ENCODE results near the gene NTM. TPM values are rescaled to one million over a fixed set of nuclear protein-coding genes. Genes with fewer than 3 reads are reported as not detected.

Gene NTM
- total RNA-seq, 4 donors from 2014 or later: 1.4 to 5.7 TPM; not detected in 2

DNA sequence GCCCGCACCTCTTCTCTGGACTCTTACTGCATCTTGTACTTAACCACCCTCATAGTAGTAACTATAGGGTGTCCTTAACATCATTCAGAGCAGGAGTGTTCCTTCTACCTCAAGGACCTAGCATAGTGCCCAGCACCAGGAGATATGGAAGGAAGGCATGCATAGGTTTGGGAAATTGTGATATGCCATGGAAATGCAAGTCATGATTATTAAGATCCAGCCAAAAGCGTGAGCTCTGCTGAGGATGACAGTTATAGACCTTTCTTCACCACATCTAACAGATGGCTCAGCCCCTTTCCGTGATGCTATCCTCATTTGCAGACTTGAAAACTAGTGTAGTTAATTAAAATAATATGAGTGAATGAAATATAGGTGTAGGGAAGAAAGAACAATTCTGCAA lies 746.1 kb downstream of the NTM start:
- TF ChIP-seq CTCF (IDR thresholded peaks at IDR 0.05) (no peak), POLR2A (IDR thresholded peaks at IDR 0.05) (no peak)

DNA sequence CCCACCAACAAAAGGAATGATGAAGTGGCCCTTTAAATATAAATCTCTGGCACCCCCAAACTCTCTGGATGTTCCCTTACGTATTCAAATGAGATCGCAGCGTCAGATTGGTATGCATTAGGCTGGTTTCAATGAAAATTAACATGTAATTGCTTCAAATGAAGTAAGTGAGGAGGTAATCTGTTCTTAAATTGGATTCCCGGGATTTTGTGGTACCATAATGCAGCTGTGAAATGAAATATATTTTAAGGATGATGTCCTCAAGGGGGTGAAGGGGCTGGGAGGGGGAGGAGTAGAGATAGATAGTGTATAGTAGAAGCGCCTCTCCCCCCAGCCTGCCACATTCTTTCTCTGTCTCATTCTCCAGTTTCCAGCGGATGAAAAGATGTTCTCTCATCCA lies 748.2 kb downstream of the NTM start:
- DNase-seq: no peak
- no peaks in the 10 kb centered on the region for H3K4me1 ChIP-seq
- no peak overlapping the region for H3K4me3 ChIP-seq
- no peaks in the 10 kb centered on the region for H3K36me3 ChIP-seq
- H3K27ac ChIP-seq: no peak overlapping the region
- TF ChIP-seq CTCF (IDR thresholded peaks at IDR 0.05) (no peak), POLR2A (IDR thresholded peaks at IDR 0.05) (no peak)
- no peaks in the 10 kb centered on the region for H3K27me3 ChIP-seq
- H3K9me3 ChIP-seq: no peaks in the 10 kb centered on the region
- intact Hi-C loops (cut with DNase I; ENCODE audit: low total_unique reads): no loop called here

More for the DNA sequence above, 746.1 kb downstream of the NTM start:
- no peaks in the 10 kb centered on the region for H3K4me1 ChIP-seq
- DNase-seq: no peak
- H3K27ac ChIP-seq: no peak overlapping the region
- no peaks in the 10 kb centered on the region for H3K9me3 ChIP-seq
- no peaks in the 10 kb centered on the region for H3K36me3 ChIP-seq
- intact Hi-C loops (cut with DNase I; ENCODE audit: low total_unique reads): no loop called here
- no peaks in the 10 kb centered on the region for H3K27me3 ChIP-seq
- no peak overlapping the region for H3K4me3 ChIP-seq

- intact Hi-C loops (cut with DNase I; ENCODE audit: low total_unique reads): no loop called here
Measured at GRCh38 chr11:132119573-132119972, 749.2 kb downstream of the NTM start.

GRCh38 chr11:132122735-132123134 lies 752.3 kb downstream of the NTM start:
- H3K36me3 ChIP-seq: no peaks in the 10 kb centered on the region
- no peaks in the 10 kb centered on the region for H3K27me3 ChIP-seq
- no peak overlapping the region for H3K4me3 ChIP-seq
- no peak for DNase-seq
- H3K4me1 ChIP-seq: no peaks in the 10 kb centered on the region
- TF ChIP-seq CTCF (IDR thresholded peaks at IDR 0.05): no peak
- no peak overlapping the region for H3K27ac ChIP-seq
- intact Hi-C loops (cut with DNase I; ENCODE audit: low total_unique reads): no loop called here
- H3K9me3 ChIP-seq: no peaks in the 10 kb centered on the region

More at GRCh38 chr11:132119573-132119972, 749.2 kb downstream of the NTM start:
- H3K9me3 ChIP-seq: no peaks in the 10 kb centered on the region
- H3K4me1 ChIP-seq: no peaks in the 10 kb centered on the region
- no peak for DNase-seq
- no peak for TF ChIP-seq CTCF (IDR thresholded peaks at IDR 0.05)
- no peak for TF ChIP-seq POLR2A (IDR thresholded peaks at IDR 0.05)
- H3K36me3 ChIP-seq: no peaks in the 10 kb centered on the region
- no peak overlapping the region for H3K27ac ChIP-seq
- H3K4me3 ChIP-seq: no peak overlapping the region
- H3K27me3 ChIP-seq: no peaks in the 10 kb centered on the region

DNA sequence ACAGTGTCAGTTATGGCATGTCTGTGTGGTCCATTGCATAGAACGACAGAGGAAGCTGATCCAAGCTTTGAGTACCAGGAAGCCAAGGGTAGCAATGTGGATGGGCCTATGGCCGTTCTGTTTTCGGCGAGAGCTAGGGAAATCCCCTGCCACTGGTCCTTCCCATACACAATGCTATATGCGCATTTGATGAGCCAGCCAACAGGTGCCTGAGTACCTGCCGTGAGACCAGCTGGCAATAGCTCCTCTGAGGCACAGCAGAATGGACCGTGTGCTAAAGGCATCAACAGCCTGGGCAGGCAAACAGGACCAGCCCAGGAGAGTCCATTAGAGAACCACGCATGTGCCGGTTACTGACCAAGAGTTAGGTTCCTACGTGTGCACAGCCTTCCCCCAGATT lies 753.0 kb downstream of the NTM start:
- H3K4me3 ChIP-seq: no peak overlapping the region
- DNase-seq: no peak
- intact Hi-C loops (cut with DNase I; ENCODE audit: low total_unique reads): no loop called here
- H3K9me3 ChIP-seq: no peaks in the 10 kb centered on the region
- no peaks in the 10 kb centered on the region for H3K36me3 ChIP-seq
- H3K27ac ChIP-seq: no peak overlapping the region
- no peak for TF ChIP-seq CTCF (IDR thresholded peaks at IDR 0.05)
- TF ChIP-seq POLR2A (IDR thresholded peaks at IDR 0.05): no peak
- no peaks in the 10 kb centered on the region for H3K4me1 ChIP-seq
- no peaks in the 10 kb centered on the region for H3K27me3 ChIP-seq

Measured in uterus (tissue), 4 donors.